Heart right ventricle (tissue), 16 donors: ENCODE results near the gene TP53TG5. TPM values are rescaled to one million over a fixed set of nuclear protein-coding genes. Genes with fewer than 3 reads are reported as not detected.
A peak's percentile ranks its signal among the peaks of the same experiment; 100 is the strongest.

Experiments
- ATAC-seq, 8 donors: fragments of 200-7000 bp; cut with Tn5 transposase; one replicate each; pipeline ENCODE4 v1.9.1; 2020; ENCODE audit warnings: mild to moderate bottlenecking in 8 of 8, moderate library complexity in 8 of 8, moderate number of reproducible peaks in 1 of 8
- DNase-seq, 2 donors: peaks; one replicate each; pipeline ENCODE4 v3.0.0-alpha.2; 2020
- H3K27ac ChIP-seq, 10 donors: fragments of 200-600 bp; sonication (generic) in 2 of 10; one replicate each; pipeline versions ENCODE4 v1.5.0 to v1.8.0; 2020 to 2022; ENCODE audit warnings: mild to moderate bottlenecking in 3 of 10
- H3K27me3 ChIP-seq, 7 donors: fragments of 200-600 bp; one replicate each; pipeline ENCODE4 v1.8.0; 2021 to 2022; ENCODE audit warnings: mild to moderate bottlenecking in 2 of 7
- H3K36me3 ChIP-seq, 9 donors: fragments of 200-600 bp; sonication (generic) in 1 of 9; one replicate each; pipeline versions ENCODE4 v1.5.0 to v1.8.0; 2020 to 2022; ENCODE audit warnings: mild to moderate bottlenecking in 2 of 9
- H3K4me1 ChIP-seq, 9 donors: fragments of 200-600 bp; sonication (generic) in 1 of 9; one replicate each; pipeline versions ENCODE4 v1.5.0 to v1.8.0; 2020 to 2022; ENCODE audit warnings: mild to moderate bottlenecking in 4 of 9
- H3K4me3 ChIP-seq, 10 donors: fragments of 200-600 bp; sonication (generic) in 2 of 10; one replicate each; pipeline versions ENCODE4 v1.5.0 to v1.8.0; 2020 to 2022; ENCODE audit warnings: mild to moderate bottlenecking in 7 of 10, moderate library complexity in 2 of 10
- H3K9me3 ChIP-seq, 11 donors: fragments of 200-600 bp in 10 of 11; sonication (generic) in 2 of 11; one replicate each; pipeline versions ENCODE4 v1.5.0 to v1.8.0; 2013 to 2022; ENCODE audit warnings: mild to moderate bottlenecking in 2 of 11, control low read depth in 1 of 11, moderate library complexity in 1 of 11
- CTCF ChIP-seq, 9 donors: fragments of 200-600 bp; sonication (generic) in 2 of 9; IDR thresholded peaks; one replicate each; pipeline versions ENCODE4 v1.5.0 to v1.8.0; 2021 to 2022; ENCODE audit warnings: antibody characterized with exemption in 9 of 9, mild to moderate bottlenecking in 5 of 9, moderate library complexity in 1 of 9
- WGBS, 2 donors: extraction: QIAGEN DNeasy Blood & Tissue Kit; methylation state at CpG; one replicate each; pipeline ENCODE4 v1.1.7; 2013; ENCODE audit warnings: inconsistent platforms in 1 of 2; 5-methylcytosine and 5-hydroxymethylcytosine counted together
- intact Hi-C, 10 donors: fragments of 100-400 bp; cut with DNase I; formaldehyde crosslinking; loops; one replicate each; pipeline versions ENCODE4 v1.11.1 to v1.14.2; 2022
- polyA plus RNA-seq, 2 donors: library from polyadenylated mRNA; stranded (reverse); fragments of 200-250 nt; gene quantifications; one replicate each; pipeline ENCODE4 v1.2.3, GENCODE V29; 2013
- total RNA-seq, 10 donors: library from RNA; stranded (reverse); fragmentation: NEBNext Ultra II Directional in 3 of 10; extraction: Animal tissue kit (Norgen Biotek cat#: 25700) in 3 of 10; gene quantifications; one replicate each; pipeline versions ENCODE4 v1.2.1 to v1.2.4, GENCODE V29; 2021 to 2023
- donor health status: Arrhythmogenic right ventricular cardiomyopathy.
- donor health status: ischemic (EF 13 %, LVEDD 7.1; RV severe dilation, severe dysfunction).
- donor health status: healthy with polysubstance abuse.
- donor health status: DM: no; HTN: yes; CAD: no.
- donor health status: DM: no; HTN: no; CAD: no.
- donor health status: ischemic (EF 25% LVEDD 6.9; RV normal size, moderate dysfunction).
- donor health status: ischemic (EF 25% LVEDD 5.7; RV mildly dilated, moderate dysfunction).
- donor health status: healthy.
- donor health status: DM: yes; HTN: yes; CAD: no.
- donor health status: Ischemic cardiomyopathy.
- donor health status: ischemic (EF 35%, LVEDD 5.7; RV mildly dilated, moderate dysfunction).
- donor health status: nonischemic (EF 11% LVEDD 7.7; RV severe dilation, severe dysfunction).
- donor health status: DM: yes; HTN: yes; CAD: no.
- donor health status: PGD.
- donor health status: ischemic (EF 29% LVEDD 5.4; RV normal size, mild dysfunction).
- donor health status: nonischemic (EF 23%, LVEDD 6.1; RV moderate dilation, normal function).

TP53TG5 gene
- total and polyA plus RNA-seq, 12 donors = 0.43 to 2.4 (median 1.2) TPM

- Histone ChIP-seq H3K27me3 (no peaks in the 10 kb centered on the region), H3K27ac (peak within 1 kb of the TSS; percentile 75 to 97 (median 94)), H3K4me1 (peaks cover 3 to 50% (median 41%) of the 10 kb centered on the region in 9 donors), H3K4me3 (peak within 1 kb of the TSS; percentile 55 to 90 (median 83)), H3K9me3 (no peaks in the 10 kb centered on the region), H3K36me3 (no peaks in the 10 kb centered on the region)
- intact Hi-C loops = no loop called here
- no peak for TF ChIP-seq CTCF (IDR thresholded peaks at IDR 0.05)
- 1 to 2% methylated on average over 60 to 77 of the region's 77 CpGs for WGBS, 2 donors
- DNase-seq = peak; percentile 61 to 78
- peak; percentile 77 to 90 (median 80) for ATAC-seq
Measured at GRCh38 chr20:45347936-45348778, 30.0 kb downstream of the TP53TG5 start, which contains the start of gene SDC4. SDC4 (minus strand) TSS chr20:45348424; CDS start chr20:45348384, 40 bp downstream.

- intact Hi-C loops = no loop called here
- ATAC-seq (peak in 6 of 8 donors; percentile 12 to 50 (median 37)), DNase-seq (no peak)
- H3K4me1 ChIP-seq = peaks cover 3 to 57% (median 48%) of the 10 kb centered on the region in 9 donors
- H3K36me3 ChIP-seq = no peaks in the 10 kb centered on the region
- WGBS, 2 donors = 19 to 20% methylated on average over 10 of the region's 10 CpGs
- peak overlapping the region; percentile 55 to 90 (median 83) for H3K4me3 ChIP-seq
- H3K27ac ChIP-seq = peak overlapping the region; percentile 75 to 97 (median 94)
- no peaks in the 10 kb centered on the region for H3K9me3 ChIP-seq
- H3K27me3 ChIP-seq = no peaks in the 10 kb centered on the region
- no peak for TF ChIP-seq CTCF (IDR thresholded peaks at IDR 0.05)
Measured at GRCh38 chr20:45347297-45347935, 30.7 kb downstream of the TP53TG5 start.

GRCh38 chr20:45346851-45347250 lies 31.3 kb downstream of the TP53TG5 start:
- WGBS, 2 donors = 43 to 58% methylated on average over 5 of the region's 5 CpGs
- Histone ChIP-seq H3K27ac (peak overlapping the region; percentile 75 to 97 (median 94)), H3K4me3 (peak overlapping the region; percentile 55 to 90 (median 83)), H3K36me3 (no peaks in the 10 kb centered on the region), H3K4me1 (peaks cover 3 to 63% (median 54%) of the 10 kb centered on the region in 9 donors), H3K9me3 (no peaks in the 10 kb centered on the region), H3K27me3 (no peaks in the 10 kb centered on the region)
- no peak for DNase-seq
- intact Hi-C loops = no loop called here
- ATAC-seq = no peak
- no peak for TF ChIP-seq CTCF (IDR thresholded peaks at IDR 0.05)

GRCh38 chr20:45346291-45346718 lies 31.8 kb downstream of the TP53TG5 start:
- ATAC-seq = no peak
- DNase-seq = no peak
- intact Hi-C loops = no loop called here

More at GRCh38 chr20:45346291-45346718, 31.8 kb downstream of the TP53TG5 start:
- TF ChIP-seq CTCF (IDR thresholded peaks at IDR 0.05) = no peak
- H3K27ac ChIP-seq = peak overlapping the region; percentile 46 to 97 (median 94)
- H3K9me3 ChIP-seq = no peaks in the 10 kb centered on the region
- H3K4me1 ChIP-seq = peaks cover 3 to 67% (median 59%) of the 10 kb centered on the region in 9 donors
- no peaks in the 10 kb centered on the region for H3K36me3 ChIP-seq
- peak overlapping the region; percentile 55 to 90 (median 83) for H3K4me3 ChIP-seq
- no peaks in the 10 kb centered on the region for H3K27me3 ChIP-seq
- WGBS, 2 donors = 38 to 42% methylated on average over 3 of the region's 3 CpGs
